Measurements from ENCODE around the gene PCBP2. TPM values are rescaled to one million over a fixed set of nuclear protein-coding genes. Genes with fewer than 3 reads are reported as not detected.
A peak's percentile ranks its signal among the peaks of the same experiment; 100 is the strongest.

PCBP2 gene
- total and polyA plus RNA-seq, 2 donors (not counting 3 experiments of a cell fraction or from before 2014, with no cell fraction given): 526 to 995 TPM

GRCh38 chr12:53463802-53464560, 12.1 kb downstream of the PCBP2 start:
- Histone ChIP-seq H2AFZ (ENCODE audit: low read depth, low read length) (no peak overlapping the region), H3K36me3 (ENCODE audit: control insufficient read depth in 2 of 2, extremely low read depth in 1 of 2, insufficient read depth in 2 of 2, low read length in 2 of 2) (peaks cover 73 to 94% of the 10 kb centered on the region in 2 experiments), H3K27ac (ENCODE audit: insufficient read depth, low read depth, low read length) (no peak overlapping the region), H3K27me3 (ENCODE audit: control insufficient read depth in 2 of 2, insufficient read depth in 2 of 2, low read length in 2 of 2) (no peaks in the 10 kb centered on the region), H4K20me1 (replicated peaks; ENCODE audit: control insufficient read depth, extremely low read depth, insufficient read depth, low read length) (peaks cover 27% of the 10 kb centered on the region), H3K9me3 (replicated peaks; ENCODE audit: control insufficient read depth, insufficient read depth, low read length) (no peaks in the 10 kb centered on the region), H3K4me1 (ENCODE audit: control insufficient read depth, extremely low read depth, insufficient read depth, low read length) (no peaks in the 10 kb centered on the region), H3K9me1 (replicated peaks; ENCODE audit: control insufficient read depth, extremely low read depth, insufficient read depth, low read length) (no peaks in the 10 kb centered on the region), H3K4me3 (replicated peaks in 1 of 3; ENCODE audit: insufficient read depth in 1 of 3, low read depth in 1 of 3, low read length in 3 of 3) (no peak overlapping the region), H3K79me2 (ENCODE audit: control insufficient read depth, insufficient read depth, low read length) (peaks cover 88% of the 10 kb centered on the region), H3K4me2 (ENCODE audit: insufficient read depth, low read length) (no peak overlapping the region), H3K9ac (replicated peaks; ENCODE audit: extremely low read depth, insufficient read depth, low read length) (no peak overlapping the region)
- POLR2A ChIA-PET: interaction anchor here (0.5 to 1.3 kb wide), 3 partner anchors 9 to 269 kb away, joined by 3 to 14 read pairs (median 5); no protein-coding TSS in a partner anchor
- no peak for DNase-seq (ENCODE audit: low read depth, low spot score)
- no peak for FAIRE-seq
- dilution Hi-C loops (cut with MboI; ENCODE audit: extremely low pct_ligation_motif_present, low sequenced_read_pairs) (no loop called here), intact Hi-C loops (cut with micrococcal nuclease) (no loop called here)
- BruUV-seq (replicated peaks): no TSS peak
- CTCF ChIA-PET: interaction anchor here (0.9 to 1.8 kb wide), 3 partner anchors 9 to 13 kb away, joined by 3 to 9 read pairs (median 3); no protein-coding TSS in a partner anchor
- TF ChIP-seq POLR2AphosphoS5 (IDR thresholded peaks at IDR 0.05; ENCODE audit: insufficient read depth, low read depth, low read length) (peak; percentile 18), CTCF (IDR thresholded peaks at IDR 0.05; ENCODE audit: extremely low read depth in 1 of 2, insufficient read depth in 1 of 2, low read depth in 1 of 2, low read length in 2 of 2) (no peak)

Measured in endothelial cell of umbilical vein (primary cell).